Left ventricle myocardium superior (tissue), 1 donor: Measurements from ENCODE around the gene PDPK1. TPM values are rescaled to one million over a fixed set of nuclear protein-coding genes. Genes with fewer than 3 reads are reported as not detected.
A peak's percentile ranks its signal among the peaks of the same experiment; 100 is the strongest.

ENCODE experiments used
- ATAC-seq: fragments of 200-7000 bp; cut with Tn5 transposase; one replicate; pipeline ENCODE4 v1.9.1; 2020; ENCODE audit warnings: mild to moderate bottlenecking, moderate library complexity
- DNase-seq: peaks from one replicate; pipeline ENCODE4 v3.0.0-alpha.2; 2020
- intact Hi-C: fragments of 100-400 bp; cut with micrococcal nuclease; formaldehyde crosslinking; loops from one replicate; pipeline ENCODE4 v1.11.0; 2022
- long read RNA-seq: library from polyadenylated mRNA; unstranded; transcript quantifications from one replicate; pipeline ENCODE4 v2.0.0, GENCODE V29; 2021
- total RNA-seq: library from RNA; stranded (reverse); fragmentation: NEBNext Ultra II Directional; extraction: Animal tissue kit (Norgen Biotek cat#: 25700); gene quantifications from one replicate; pipeline ENCODE4 v1.2.1, GENCODE V29; 2021
- donor health status: DM: no; HTN: yes; CAD: no; lungs with severe emphysema.

Gene PDPK1
- 43.1 TPM for total RNA-seq
- long read RNA-seq, full-length matches to known transcripts, result 41 of 96 reads
- long read RNA-seq, partial matches to known transcripts, result 7 of 96 reads
- long read RNA-seq, other reads (novel, unspliced or antisense), result 48 of 96 reads

DNA sequence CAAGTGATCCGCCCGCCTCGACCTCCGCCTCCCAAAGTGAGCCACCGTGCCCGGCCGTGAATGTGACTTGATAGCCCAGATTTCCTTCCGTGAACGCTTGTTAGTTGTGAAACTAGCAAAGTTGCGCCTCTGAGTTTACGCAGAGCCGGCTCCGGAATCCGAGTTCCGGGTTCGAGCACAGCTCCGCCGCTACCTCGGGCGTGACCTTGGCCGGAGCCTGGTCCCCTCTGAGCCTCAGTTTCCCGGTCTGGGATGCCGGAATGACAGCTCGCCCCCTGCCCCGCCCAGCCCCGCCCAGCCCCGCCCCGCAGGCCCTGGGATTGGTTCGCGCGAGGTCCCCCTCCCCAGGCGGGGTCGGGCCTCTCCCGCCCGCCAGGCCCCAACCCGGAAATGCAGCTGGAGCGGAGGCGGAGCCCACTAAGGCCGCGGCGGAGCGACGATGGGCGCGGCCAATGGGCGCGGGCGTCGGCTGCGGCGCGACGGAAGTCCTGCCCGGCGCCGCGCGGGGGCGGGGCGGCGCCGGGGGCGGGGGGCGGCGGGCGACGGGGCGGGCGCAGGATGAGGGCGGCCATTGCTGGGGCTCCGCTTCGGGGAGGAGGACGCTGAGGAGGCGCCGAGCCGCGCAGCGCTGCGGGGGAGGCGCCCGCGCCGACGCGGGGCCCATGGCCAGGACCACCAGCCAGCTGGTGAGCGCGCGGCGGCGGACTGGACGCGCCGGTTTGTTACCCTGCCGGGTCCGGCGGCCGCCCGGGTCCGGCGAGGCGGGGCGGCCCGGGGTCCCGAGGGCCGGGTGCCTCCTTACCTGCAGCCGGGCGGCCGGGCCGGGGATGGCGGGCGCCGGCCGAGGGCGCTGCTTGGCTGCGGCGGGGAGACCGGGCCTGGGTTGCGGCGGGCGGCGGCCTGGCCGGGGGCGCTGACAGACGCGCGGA, at the start of gene PDPK1:
TSS of gene PDPK1 (plus strand) at position 571 of the 929 bp plus-strand sequence. CDS start at position 663, 92 bp downstream.
- DNase-seq, result peak; percentile 97
- peak; percentile 92 for ATAC-seq
- intact Hi-C loops, result no loop called here

DNA sequence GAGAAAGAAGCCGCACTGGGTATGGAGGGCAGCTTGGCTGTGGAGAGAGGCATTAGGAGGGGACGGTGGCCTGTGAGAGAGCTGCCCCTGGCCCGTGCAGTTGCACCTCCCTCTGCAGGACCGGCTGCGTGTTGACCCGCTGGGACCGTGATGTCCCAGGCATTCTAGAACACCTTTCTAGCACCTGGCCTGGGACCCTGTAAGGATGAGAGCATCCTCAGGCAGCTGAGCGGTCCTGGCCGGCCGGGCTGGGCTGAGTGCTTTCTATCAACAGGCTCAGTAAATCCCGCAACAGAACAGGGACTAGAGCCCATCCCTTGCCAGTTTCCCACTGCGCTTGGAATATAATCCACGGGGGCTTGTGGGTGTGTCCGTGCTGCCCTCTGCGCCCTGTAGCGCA, 48.2 kb upstream of the PDPK1 start:
- no peak for DNase-seq
- ATAC-seq, result no peak
- intact Hi-C loops, result no loop called here

DNA sequence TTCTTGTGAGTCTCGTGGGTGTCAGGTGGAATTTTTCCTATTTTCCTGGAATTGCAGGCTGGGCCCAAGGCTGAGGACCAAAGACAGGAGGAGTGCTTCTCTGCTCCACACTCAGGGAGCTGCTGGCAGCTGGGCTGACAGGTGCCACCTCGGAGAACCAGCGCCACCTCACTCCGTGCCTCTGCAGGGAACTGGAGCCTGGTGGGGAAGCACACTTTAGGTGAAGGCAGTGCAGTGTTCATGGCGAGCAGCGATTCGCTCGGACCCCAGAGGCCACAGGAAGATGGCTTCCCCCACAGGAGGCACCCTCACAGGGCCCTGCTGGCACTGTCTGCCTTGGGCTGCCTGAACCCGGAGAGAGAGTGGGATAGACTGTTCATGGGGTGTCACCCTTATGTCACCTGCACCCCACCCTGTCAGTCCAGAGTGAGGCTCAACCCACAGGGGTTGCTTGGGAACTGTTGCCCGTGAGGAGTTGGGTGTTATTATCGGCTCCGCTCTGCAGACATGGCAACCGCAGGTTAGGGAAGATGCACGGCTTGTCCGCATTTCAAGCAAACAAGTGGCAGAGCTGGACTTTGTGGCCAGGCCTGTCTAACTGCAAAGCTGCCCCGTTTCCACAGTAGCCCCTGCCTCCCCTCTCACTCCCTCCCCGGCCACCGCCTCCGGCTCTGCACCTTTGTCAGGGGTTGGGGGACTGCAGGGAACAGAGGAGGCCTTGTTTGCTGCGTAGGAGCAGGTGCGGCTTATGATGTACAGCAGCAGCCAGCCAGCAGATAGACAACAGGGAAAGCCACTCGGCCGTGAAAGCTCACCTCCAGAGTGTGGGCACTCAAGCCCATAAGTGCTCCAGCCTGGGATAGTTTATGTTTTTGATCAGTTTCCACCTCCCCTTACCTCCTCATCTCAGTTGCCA, 47.4 kb upstream of the PDPK1 start:
- ATAC-seq (no peak), DNase-seq (no peak)
- intact Hi-C loops, result loop anchor here (10.0 kb wide), 1 partner anchor 156 kb away; no protein-coding TSS in a partner anchor

GRCh38 chr16:2492292-2492691, 45.5 kb upstream of the PDPK1 start:
- ATAC-seq, result no peak
- intact Hi-C loops, result loop anchor here (10.0 kb wide), 1 partner anchor 157 kb away; no protein-coding TSS in a partner anchor
- DNase-seq, result no peak

DNA sequence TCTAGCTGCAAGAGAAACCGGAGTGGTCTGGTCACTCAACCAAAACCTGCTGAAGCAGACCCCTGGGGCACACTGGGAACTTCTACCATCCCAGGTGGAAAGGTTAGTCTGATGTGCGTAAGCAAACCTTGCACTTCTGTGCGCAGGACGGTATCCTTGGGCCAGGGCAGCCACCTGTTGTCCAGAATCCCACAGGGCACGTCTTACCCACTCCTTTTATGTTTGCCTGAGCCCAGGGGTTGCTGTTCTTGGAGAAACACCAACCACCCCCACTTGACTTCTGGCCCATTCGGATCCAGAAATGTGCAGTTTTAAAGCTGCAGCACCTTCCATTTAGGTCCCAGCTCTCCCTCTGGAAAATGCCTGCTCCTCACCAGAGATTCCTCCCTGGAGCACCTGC, 44.2 kb upstream of the PDPK1 start:
- intact Hi-C loops, result loop anchor here (10.0 kb wide), 1 partner anchor 159 kb away; no protein-coding TSS in a partner anchor
- no peak for DNase-seq
- no peak for ATAC-seq

GRCh38 chr16:2494616-2495015, 43.2 kb upstream of the PDPK1 start:
- ATAC-seq, result no peak
- intact Hi-C loops, result loop anchor here (10.0 kb wide), 1 partner anchor 160 kb away; no protein-coding TSS in a partner anchor

DNA sequence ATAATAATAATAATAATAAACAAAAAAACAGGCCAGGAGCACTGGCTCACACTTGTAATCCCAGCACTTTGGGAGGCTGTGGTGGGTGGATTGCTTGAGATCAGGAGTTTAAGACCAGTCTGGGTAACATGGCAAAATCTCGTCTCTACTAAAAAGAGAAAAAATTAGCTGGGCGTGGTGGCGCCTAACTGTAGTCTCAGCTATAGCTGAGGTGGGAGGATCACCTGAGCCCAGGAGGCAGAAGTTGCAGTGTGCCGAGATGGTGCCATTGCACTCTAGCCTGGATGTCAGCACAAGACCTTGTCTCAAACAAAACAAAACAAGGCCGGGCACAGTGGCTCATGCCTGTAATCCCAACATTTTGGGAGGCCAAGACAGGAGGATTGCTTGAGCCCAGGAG, 42.8 kb upstream of the PDPK1 start:
- no peak for ATAC-seq
- intact Hi-C loops, result loop anchor here (10.0 kb wide), 1 partner anchor 160 kb away; no protein-coding TSS in a partner anchor
- DNase-seq, result no peak

More at GRCh38 chr16:2494616-2495015, 43.2 kb upstream of the PDPK1 start:
- no peak for DNase-seq

DNA sequence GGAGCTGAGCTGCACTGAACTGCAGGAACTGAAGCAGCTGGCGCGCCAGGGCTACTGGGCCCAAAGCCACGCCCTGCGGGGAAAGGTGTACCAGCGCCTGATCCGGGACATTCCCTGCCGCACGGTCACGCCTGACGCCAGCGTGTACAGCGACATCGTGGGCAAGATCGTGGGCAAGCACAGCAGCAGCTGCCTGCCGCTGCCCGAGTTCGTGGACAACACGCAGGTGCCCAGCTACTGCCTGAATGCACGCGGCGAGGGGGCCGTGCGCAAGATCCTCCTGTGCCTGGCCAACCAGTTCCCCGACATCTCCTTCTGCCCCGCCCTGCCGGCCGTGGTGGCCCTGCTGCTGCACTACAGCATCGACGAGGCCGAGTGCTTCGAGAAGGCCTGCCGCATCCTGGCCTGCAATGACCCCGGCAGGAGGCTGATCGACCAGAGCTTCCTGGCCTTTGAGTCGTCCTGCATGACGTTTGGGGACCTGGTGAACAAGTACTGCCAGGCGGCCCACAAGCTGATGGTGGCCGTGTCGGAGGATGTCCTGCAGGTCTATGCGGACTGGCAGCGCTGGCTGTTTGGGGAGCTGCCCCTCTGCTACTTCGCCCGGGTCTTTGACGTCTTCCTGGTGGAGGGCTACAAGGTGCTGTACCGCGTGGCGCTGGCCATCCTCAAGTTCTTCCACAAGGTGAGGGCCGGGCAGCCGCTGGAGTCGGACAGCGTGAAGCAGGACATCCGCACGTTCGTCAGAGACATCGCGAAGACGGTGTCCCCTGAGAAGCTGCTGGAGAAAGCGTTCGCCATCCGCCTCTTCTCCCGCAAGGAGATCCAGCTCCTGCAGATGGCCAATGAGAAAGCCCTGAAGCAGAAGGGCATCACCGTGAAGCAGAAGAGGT, 41.4 kb upstream of the PDPK1 start:
- intact Hi-C loops, result loop anchor here (10.0 kb wide), 1 partner anchor 162 kb away; no protein-coding TSS in a partner anchor
- ATAC-seq (no peak), DNase-seq (peak; percentile 29)

- ATAC-seq (peak; percentile 69), DNase-seq (peak; percentile 89)
- intact Hi-C loops, result loop anchor here (10.0 kb wide), 1 partner anchor 162 kb away; no protein-coding TSS in a partner anchor
These were observed 40.6 kb upstream of the PDPK1 start for GRCh38 chr16:2497116-2497630.

DNA sequence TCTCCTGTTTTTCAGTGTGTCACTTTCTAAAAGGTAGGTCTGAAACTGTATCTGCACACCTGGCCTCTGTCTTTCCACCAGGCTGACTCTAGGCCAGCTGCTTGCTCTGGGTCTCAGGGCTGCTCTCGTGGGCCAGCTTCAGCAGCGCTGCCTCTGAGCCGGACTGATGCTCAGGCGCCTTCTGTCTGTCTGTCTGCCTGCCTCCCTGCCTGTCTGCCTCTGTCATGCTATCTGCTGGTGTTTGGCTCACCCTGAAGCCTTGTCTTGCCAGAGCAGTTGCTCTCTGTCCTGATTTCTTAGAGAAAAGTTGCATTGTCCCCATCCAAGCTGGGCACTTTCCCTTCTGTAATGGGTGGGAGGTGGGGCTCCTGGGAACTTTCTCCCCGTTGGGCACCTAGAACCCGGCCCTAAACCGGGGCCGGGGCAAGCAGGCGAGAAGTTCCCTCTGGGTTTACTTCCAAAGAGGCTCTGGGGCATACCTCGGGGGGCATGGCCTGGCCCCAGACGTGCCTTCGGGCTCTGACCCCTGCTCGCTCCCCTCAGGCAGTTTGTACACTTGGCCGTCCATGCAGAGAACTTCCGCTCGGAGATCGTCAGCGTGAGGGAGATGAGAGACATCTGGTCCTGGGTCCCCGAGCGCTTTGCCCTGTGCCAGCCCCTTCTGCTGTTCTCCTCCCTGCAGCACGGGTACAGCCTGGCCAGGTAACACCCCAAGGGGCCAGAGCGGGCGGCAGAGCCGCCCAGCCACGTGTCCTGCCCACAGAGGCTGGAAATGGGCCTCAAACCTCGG, 39.9 kb upstream of the PDPK1 start:
- intact Hi-C loops, result loop anchor here (10.0 kb wide), 1 partner anchor 163 kb away; no protein-coding TSS in a partner anchor
- ATAC-seq (no peak), DNase-seq (peak; percentile 36)

DNA sequence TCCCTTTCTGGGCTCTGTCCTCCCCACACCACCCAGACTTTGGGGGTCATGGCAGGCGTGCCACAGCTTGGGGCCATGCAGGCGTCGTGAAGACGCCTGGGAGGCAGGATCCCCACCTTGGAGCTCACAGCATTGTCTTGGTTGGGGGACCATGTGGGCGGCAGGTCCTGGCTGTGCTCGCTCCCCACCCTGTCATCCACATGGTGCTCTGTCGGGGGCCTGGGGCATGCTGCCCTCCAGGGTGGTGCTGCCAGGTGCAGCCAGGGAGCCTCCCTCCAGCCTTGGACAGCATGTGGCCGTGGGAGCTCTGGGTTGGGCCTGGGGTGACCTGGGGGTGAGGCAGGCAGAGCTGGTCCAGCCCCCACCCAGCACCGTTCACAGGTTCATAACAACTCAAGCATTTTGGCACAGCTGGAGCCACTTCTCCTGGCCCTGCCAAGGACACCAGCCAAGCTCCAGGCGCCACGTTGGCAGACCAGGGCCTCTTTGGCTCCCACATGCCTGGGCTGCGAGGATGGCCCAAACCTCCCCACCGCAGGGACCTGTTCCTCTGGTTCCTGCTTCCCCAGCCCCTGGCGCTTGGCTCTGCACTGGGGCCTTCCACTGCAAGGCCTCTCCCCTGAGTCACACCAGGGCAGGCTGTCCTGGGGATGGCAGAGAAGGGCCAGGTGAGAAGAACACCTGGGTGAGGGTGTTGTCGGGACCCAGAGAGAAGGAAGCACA, 39.1 kb upstream of the PDPK1 start:
- intact Hi-C loops, result loop anchor here (10.0 kb wide), 1 partner anchor 164 kb away; no protein-coding TSS in a partner anchor
- DNase-seq (peak; percentile 78), ATAC-seq (peak; percentile 55)

DNA sequence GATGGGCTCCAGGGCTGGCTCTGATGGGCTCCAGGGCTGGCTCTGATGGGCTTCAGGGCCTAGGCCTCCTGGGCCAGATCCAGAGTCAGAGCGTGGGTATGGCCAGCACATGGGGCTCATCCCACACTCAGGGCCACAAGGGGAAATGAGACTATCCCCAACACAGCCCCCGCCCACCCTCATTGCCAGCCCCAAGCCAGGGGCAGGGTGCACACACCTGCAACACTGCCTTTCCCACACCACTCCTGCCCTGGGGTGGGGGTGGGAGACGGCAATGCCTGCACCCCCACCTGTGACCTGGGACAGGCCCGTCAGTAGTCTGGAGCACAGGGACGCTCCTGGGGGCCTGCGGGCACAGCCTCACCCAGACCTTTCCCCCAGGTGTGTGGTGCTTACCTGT, 38.4 kb upstream of the PDPK1 start:
- intact Hi-C loops, result loop anchor here (10.0 kb wide), 1 partner anchor 165 kb away; no protein-coding TSS in a partner anchor
- DNase-seq (no peak), ATAC-seq (no peak)

DNA sequence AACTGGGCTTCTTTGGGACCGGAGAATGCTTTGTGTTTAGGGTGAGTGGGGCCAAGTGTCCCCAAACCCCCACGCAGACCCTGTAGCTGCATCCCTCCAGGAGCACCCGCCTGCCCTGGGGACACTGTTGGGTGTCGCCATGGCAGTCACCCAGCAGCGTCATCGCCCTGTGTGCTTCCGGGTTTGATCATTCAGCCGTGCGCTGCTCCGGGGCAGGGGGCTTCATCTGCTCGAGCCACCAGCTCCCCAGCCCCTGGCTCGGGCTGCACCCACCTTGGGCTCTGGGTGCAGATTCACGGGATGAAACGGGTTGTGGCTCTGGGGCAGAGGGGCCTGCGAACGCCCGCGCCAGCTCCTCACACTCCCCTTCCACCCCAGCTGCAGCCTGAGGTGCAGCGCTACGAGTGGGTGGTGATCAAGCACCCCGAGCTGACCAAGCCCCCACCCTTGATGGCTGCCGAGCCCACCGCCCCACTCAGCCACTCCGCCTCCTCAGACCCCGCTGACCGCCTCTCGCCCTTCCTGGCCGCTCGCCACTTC, 37.9 kb upstream of the PDPK1 start:
- ATAC-seq (no peak), DNase-seq (no peak)
- intact Hi-C loops, result loop anchor here (10.0 kb wide), 1 partner anchor 165 kb away; no protein-coding TSS in a partner anchor

- peak; percentile 37 for DNase-seq
- no peak for ATAC-seq
- intact Hi-C loops, result no loop called here
These were observed 37.3 kb upstream of the PDPK1 start for GRCh38 chr16:2500430-2500917.

- DNase-seq (peak; percentile 91), ATAC-seq (peak; percentile 80)
- intact Hi-C loops, result no loop called here
These were observed 36.7 kb upstream of the PDPK1 start for GRCh38 chr16:2500918-2501750.
